Fibroblast of peridontal ligament (primary cell): ENCODE measurements around the gene MFSD2B.
"Not testable (repeated sequence)": the region's sequence is repeated elsewhere in the genome, so short reads cannot be mapped to it uniquely, and the experiment has no call there.

ENCODE experiments used
- DNase-seq: peaks from one replicate; pipeline ENCODE4 v3.0.0-alpha.2; 2010; ENCODE audit errors: extremely low read depth

Gene MFSD2B, protein sequence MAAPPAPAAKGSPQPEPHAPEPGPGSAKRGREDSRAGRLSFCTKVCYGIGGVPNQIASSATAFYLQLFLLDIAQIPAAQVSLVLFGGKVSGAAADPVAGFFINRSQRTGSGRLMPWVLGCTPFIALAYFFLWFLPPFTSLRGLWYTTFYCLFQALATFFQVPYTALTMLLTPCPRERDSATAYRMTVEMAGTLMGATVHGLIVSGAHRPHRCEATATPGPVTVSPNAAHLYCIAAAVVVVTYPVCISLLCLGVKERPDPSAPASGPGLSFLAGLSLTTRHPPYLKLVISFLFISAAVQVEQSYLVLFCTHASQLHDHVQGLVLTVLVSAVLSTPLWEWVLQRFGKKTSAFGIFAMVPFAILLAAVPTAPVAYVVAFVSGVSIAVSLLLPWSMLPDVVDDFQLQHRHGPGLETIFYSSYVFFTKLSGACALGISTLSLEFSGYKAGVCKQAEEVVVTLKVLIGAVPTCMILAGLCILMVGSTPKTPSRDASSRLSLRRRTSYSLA

DNA sequence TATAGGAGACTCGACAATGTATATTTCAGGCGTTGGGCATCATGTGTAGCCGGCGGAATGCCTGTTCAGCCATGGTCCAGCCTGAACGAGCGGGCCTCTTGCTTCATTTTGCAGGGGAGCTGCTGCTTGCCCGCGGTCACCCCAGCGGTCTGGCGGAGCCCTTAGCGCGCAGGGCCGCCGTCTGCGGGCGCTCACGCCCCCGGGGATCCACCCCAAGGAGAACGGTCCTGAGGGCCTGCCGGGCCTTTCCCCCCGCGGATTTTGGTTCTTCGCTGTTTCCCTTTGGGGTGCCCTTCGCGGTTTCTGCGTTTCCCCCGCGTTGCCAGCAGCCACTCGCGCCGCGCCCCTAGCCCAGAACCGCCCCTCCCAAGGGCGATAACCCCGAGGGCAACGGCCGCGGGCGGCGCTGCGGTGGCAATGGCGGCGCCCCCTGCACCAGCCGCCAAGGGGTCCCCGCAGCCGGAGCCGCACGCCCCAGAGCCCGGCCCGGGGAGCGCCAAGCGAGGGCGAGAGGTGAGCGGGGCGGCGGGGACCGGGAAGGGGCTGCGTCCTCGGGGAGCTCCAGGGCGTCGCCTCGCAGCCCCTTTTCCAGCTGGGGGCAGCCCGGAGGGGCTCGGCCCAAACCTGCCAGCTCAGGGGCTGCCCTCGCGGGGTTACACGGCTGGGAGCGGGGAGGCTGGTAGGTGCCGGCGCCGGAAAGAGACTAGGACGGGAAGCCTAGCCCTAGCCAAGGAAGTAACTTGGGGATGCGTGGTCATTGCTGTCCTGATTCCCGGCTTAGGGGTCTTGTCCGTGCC lies at the start of gene MFSD2B:
Gene MFSD2B (plus strand): TSS at position 406 of the 797 bp plus-strand sequence. CDS start 12 bp downstream, at position 418.
- DNase-seq, result no peak

DNA sequence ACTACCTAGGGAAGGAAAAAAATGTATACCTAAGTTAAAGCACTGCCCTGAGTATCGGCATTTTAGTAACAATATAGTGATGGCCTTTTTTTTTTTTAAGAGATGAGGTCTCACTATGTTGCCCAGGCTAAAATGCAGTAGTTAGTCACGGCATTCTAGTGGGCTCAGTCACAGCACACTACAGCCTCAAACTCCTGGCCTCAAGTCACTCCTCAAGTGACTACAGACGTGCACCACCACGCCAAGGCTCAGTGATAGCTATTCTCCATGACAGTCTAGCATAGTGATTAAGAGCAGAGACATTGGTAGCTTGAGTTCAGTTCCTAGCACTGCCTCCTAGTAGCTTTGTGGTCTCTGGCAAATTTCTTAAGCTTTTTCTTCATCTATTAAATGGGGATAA lies 42.0 kb upstream of the MFSD2B start:
- no peak for DNase-seq

DNA sequence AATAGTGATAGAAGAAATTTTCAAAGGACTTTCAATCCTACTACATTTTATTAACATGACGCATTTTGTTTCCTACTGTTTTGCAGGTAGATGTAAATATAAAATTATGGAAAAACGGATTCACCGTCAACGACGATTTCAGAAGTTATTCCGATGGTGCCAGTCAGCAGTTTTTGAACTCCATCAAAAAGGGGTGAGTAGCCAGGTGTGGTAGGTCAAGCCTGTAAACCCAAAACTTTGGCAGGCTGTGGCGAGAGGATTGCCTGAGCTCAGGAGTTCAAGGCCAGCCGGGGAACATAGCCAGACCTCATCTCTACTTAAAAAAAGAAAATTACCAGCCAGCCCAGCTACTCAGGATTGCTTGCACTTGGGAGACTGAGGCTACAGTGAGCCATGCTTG lies 33.0 kb upstream of the MFSD2B start:
- DNase-seq, result no peak

- DNase-seq, result peak; percentile 17
Measured at GRCh38 chr2:23988371-23988770, 21.5 kb upstream of the MFSD2B start.

- DNase-seq, result no peak
Measured at GRCh38 chr2:23992931-23993330, 17.0 kb upstream of the MFSD2B start.

DNA sequence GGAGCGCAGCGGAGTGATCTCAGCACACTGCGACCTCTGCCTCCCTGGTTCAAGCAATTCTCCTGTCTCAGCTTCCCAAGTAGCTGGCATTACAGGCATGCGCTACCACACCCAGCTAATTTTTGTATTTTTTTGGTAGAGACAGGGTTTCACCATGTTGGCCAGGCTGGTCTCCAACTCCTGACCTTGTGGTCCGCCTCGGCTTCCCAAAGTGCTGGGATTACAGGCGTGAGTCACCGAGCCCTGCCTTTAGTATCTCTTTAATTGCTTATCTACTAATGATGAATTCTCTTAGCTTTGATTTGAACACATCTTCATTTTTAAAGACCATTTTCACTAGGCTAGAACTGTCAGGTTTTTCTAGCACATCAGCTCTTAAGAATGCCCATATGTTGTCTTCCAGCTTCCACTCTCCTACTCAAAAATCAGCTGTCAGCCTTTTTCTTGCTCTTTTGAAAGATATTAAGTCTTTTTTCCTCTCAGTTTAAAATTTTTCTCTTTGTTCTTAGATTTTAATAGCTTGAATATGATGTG lies 16.1 kb upstream of the MFSD2B start:
- DNase-seq, result no peak

DNA sequence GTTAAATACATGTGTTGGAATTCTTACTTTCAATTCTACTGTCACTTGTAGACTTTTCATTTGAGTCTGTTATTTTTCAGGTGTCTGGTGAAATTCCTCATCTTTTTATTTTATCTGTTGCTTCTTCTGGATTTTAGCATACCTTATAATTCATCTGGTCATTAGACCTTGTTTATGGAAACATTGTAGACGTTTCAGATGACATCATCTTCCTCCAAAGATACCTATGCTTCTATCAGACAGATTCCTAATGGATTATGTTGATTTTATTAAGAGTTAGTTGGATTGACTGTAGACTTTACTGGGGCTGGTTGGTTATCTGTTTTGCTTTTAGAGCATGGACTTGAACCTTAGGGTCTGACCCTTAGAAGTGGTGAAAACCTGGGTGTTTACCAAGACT lies 15.3 kb upstream of the MFSD2B start:
- no peak for DNase-seq

- DNase-seq, result no peak
Measured at GRCh38 chr2:24007693-24008092, 2.2 kb upstream of the MFSD2B start.

- no peak for DNase-seq
Measured at GRCh38 chr2:24008672-24009366, 1.1 kb upstream of the MFSD2B start.

- DNase-seq, result no peak
Measured at GRCh38 chr2:24009367-24009679, 562 bp upstream of the MFSD2B start.

- DNase-seq, result no peak
Measured at GRCh38 chr2:24010477-24011249, 778 bp downstream of the MFSD2B start.

DNA sequence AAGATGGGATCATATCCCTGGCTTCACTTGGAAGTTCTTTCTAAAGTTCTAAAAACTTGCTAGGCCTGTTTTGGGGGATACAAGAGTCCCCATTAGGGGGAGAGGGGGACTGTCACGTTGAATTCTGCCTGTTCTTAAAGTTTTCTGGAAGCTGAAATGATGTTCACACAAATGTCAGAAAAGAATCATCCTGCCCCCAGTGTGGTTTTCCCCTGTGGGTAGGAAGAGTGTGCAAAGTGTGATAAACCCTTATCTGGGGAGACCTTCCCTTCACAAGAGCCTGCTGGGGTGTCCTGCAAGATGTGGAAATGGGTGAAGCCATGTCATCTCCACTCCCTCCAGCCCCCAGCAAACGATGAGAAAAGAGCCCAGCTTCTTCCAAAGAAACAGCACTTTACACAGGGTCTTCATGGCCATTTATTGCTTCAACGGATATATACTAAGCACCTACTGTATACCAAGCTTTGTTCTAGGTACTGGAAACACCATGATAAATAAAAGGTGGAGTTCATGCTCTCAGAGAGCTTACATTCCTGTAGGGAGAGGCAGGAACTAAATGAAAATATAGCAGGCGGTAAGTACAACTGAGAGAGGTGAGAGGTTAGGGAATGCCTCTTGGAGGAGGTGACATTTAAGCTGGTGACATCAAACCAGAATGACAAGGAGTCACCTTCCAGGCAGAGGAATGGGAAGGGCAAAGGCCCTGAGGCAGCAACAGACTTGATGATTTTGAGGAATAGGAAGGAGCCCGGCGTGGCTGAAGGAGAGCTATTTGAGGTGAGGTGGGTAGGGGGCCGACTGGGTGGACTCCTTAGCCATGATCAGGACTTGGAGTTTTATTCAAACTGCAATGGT lies 1.6 kb downstream of the MFSD2B start:
- no peak for DNase-seq

- no peak for DNase-seq
Measured at GRCh38 chr2:24012521-24013188, 2.8 kb downstream of the MFSD2B start.

GRCh38 chr2:24014902-24015301 lies 5.0 kb downstream of the MFSD2B start:
- DNase-seq, result not testable (repeated sequence)

DNA sequence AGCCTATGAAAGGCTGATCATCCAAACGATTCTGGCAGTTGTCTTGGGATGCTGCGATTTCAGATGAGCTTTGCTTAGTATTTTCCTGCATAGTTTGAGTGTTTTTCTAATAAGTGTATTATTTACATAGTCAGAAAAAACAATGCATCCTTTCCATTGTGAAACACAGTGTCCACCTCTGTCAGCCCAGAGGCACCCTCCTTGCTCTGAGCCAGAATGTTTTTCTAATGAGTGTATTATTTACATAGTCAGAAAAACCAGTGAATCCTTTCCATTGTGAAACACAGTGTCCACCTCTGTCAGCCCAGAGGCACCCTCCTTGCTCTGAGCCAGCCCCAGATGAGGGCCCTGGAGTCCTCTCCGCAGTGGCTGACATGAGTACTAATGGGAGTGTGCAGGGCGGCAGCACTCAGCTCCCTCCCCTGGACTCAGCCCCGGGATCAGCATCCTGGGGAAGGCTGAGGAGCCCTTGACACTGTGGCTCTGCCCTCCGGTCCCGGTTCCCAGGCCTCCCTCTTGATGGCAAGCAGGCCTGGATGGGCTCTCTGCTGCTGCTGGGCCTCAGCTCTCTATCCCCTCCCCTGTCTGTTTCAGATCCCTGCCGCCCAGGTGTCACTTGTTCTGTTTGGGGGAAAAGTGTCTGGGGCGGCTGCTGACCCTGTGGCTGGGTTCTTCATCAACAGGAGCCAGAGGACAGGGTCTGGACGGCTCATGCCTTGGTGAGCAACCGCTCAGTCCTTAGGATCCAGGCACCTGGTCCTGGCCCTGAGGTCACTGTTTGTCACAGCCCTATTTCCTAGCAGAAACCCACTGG lies 5.9 kb downstream of the MFSD2B start:
- peak; percentile 37 for DNase-seq

GRCh38 chr2:24016376-24016761 lies 6.5 kb downstream of the MFSD2B start:
- no peak for DNase-seq

GRCh38 chr2:24016853-24017703 lies 7.2 kb downstream of the MFSD2B start:
- no peak for DNase-seq

DNA sequence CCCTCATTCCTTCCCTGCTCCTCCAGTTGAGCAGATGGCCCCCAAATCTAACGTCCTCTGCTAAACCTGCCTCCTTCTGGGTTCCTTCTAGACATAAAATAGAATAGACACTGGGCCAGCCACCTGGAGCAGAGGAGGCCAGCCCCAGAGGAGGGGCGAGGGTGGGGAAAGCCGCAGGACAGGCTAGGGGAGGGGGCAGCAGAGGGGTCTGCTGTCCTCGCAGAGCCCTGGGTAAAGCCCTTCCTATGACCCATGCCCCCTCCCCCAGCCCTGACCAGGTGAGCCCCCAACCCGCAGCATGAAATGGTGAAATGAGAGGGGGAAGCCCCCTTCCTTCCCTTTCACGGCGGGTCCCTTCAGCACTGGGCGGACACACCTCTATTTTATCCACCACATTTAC lies 7.8 kb downstream of the MFSD2B start:
- no peak for DNase-seq
